ENCODE measurements around the gene CLNK.

The CLNK gene

GRCh38 chr4:10684631-10685030 is at the start of gene CLNK:
Gene CLNK (minus strand): TSS chr4:10684768. CDS start chr4:10667869, 16,899 bp downstream.
- DNase-seq = no peak

- DNase-seq = no peak
These were observed 49.0 kb upstream of the CLNK start for GRCh38 chr4:10733481-10734062.

DNA sequence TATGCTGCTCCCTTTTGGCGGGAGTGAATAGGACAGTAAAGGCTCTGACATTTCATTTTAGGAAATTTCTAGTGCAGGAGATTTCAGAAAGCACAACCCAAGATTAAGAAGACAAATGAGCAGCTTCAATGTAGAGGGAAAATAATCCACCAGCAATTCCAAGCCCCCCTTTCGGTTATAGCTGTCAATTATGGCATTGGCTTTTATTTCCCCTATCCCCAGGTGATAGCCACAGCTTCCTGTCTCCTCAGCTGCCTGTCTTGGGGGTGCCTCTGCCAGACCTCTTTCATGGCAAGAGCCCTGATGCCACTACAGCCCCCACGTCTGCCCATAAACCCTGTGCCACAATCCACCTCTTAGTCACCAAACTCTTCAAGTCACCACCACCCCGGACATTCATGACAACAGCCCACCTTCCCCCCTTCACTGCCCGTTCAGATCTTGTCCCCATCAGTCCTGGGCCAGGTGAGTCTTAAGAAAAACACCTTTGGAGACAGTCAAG is 48.4 kb upstream of the CLNK start:
- no peak for DNase-seq

DNA sequence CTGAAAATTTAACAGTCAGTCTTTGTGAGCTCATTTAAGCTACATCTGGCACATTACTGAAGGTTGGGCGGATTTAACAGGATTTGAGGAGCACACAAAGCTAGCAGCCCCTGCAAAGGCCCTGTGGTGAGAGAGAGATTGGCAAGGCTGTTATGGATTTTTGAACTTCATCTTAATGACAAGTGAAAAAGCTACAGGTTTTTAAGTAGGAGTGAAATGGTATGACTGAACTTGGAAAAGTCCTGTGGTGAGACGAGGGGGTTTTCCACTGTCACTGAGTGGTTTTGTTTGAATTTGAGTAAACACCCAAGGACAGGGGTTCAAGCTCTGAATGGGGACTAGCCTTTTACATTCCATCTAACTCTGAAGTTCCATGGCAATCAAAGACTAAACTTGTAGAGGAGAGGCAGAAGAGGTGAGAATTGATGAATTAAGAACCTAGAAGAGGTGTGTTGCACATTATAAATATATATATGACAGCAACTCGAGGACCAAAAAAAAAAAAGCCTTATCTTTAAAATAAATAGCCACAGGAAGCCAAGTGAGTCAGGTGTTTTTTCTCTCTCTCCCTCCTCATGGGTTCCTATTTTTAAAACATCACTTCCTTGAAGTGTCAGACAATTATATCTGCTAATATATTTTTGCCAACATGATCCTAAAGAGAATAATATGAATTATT is 47.8 kb upstream of the CLNK start:
- DNase-seq = no peak

DNA sequence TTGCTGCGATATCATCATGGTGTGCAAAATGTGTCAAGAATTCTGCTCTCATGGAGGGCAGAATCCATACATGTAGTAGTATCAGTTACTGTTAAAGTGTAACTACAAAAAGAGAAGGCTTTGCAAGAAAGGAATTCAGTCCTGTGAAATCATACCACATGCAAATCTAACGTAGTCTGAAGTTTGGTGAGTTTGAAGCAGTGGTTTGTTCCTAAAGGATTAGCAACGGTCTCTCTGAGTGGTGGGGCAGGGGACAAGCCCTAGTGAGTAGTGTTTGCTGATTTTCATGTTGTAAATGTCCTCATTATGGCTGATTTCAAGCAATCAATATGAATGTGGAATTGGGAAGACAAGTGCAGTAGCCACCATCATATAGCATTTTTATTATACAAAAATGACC is 47.1 kb upstream of the CLNK start:
- DNase-seq = no peak

GRCh38 chr4:10731162-10731561 is 46.6 kb upstream of the CLNK start:
- DNase-seq = no peak

DNA sequence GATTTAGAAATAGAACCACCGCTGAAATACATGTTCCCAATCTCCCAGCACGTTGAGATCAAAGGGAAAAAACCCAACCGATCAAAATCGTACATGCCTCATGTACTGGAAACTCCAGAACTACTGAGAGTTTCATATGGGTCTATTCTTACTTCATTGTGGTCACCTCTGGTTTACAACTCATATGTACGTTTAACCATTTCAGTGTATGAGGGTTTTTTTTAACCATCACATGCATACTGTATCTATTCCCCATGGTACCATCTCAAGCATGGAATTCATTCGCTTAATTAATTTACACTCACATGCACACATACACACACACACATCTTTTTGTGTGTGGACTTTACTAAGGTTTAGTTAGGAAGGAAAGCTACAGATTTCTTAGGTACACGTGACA is 46.0 kb upstream of the CLNK start:
- no peak for DNase-seq

- DNase-seq = no peak
These were observed 45.5 kb upstream of the CLNK start for GRCh38 chr4:10730019-10730418.

- DNase-seq = no peak
These were observed 44.8 kb upstream of the CLNK start for GRCh38 chr4:10729366-10729765.

GRCh38 chr4:10728016-10728415 is 43.4 kb upstream of the CLNK start:
- no peak for DNase-seq

GRCh38 chr4:10727140-10727880 is 42.7 kb upstream of the CLNK start:
- no peak for DNase-seq

DNA sequence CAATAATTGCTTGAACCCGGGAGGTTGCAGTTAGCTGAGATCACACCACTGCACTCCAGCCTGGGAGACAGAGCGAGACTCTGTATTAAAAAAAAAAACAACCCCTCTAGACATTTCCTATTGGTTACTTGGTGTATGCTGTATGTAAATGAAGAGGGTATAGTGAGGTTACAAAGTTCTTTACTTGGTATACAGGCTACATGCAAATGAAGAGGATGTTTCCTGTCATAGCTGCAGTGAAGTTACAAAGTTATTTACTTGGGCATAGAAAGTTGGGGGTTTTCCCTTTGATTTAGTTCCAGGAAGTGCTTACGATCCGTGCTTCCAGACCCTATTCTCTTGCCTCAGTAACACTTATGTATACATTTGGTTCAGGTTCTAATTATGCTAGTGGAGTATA is 38.4 kb upstream of the CLNK start:
- DNase-seq = no peak

DNA sequence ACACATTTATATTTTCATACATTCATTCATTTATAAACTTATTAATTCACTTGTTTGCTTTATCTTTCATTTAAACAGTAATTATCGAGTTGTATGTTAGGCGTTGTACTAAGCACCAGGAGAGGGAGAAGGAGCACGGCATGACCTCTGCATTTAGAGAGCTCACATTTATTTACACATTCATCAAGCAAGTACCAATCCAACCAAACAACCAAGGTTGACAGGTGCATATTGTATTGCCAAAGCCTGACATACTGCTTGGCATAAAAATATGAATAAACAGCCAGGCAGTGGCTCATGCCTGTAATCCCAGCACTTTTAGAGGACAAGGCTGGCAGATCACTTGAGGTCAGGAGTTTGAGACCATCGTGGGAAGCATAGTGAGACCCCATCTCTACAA is 37.0 kb upstream of the CLNK start:
- DNase-seq = no peak

- DNase-seq = no peak
These were observed 31.6 kb upstream of the CLNK start for GRCh38 chr4:10716163-10716562.

GRCh38 chr4:10715696-10716095 is 31.1 kb upstream of the CLNK start:
- DNase-seq = no peak

DNA sequence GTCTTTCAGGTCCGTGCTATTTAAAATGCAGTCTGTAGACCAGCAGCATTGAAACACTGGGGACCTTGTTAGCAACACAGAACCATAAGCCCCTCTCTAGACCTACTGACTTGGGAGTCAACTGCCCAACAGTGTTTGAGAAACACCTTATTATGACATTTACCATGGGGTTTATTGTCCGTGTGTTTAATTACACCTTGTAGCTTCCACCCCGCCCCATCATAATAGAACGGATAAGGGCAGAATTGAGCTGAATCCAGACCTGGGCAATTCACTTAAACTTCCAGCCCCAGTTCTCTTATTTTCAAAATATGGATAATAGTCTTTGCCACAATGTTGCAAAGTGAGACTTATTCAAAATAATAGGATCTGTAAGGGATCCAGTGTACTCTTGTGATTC is 30.6 kb upstream of the CLNK start:
- no peak for DNase-seq

DNA sequence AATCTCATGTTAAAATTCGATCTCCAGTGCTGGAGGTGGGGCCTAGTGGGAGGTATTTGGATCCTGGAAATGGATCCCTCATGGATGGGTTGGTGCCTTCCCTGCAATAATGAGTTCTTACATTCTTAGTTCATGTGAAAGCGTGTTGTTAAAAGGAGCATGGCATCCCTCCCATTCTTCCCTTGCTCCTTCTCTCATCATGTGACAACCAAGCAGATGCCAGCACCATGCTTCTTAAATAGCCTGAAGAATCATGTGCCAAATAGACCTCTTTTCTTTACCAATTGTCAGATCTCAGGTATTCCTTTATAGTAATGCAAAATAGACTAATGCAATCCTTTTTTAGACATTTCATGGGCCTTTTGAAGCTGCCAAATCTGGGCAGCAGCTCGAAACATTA is 29.0 kb upstream of the CLNK start:
- DNase-seq = no peak

DNA sequence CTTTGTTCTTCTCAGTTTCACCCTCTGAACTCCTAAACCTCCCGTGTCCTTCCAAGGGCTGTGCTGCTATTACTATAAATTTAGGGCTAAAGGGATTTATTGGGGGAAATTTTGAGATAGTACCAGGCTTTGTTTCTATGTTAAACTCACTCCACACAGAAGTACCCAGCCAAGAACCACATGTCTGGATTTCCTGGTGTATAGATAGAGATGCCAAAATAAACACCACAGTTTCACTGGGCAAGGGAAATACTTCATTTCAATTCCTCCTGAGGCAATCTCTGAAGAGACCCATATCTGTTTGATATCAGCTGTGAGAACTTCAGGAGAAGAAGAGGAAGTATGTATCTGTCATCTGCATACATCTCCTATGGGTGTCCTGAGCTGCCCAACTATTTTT is 21.7 kb upstream of the CLNK start:
- no peak for DNase-seq

DNA sequence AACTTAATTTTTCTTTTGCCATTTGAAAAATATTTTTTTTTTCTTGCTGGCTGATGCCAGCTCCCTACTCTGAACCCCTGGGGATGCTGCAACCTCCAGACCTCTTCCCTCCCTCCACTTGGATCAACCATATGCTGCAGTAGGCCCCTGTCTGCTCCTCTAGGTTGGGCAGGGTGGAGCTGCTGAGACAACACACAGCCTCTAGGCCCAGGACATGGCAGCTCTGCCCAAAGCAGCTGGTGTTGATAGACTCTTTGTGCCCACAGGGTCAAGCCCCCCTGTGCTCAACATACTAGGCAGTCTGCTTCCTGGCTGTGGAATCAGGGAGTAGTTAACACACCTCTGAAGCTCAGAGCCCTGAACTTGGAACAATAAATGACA is 19.9 kb upstream of the CLNK start:
- DNase-seq = no peak

DNA sequence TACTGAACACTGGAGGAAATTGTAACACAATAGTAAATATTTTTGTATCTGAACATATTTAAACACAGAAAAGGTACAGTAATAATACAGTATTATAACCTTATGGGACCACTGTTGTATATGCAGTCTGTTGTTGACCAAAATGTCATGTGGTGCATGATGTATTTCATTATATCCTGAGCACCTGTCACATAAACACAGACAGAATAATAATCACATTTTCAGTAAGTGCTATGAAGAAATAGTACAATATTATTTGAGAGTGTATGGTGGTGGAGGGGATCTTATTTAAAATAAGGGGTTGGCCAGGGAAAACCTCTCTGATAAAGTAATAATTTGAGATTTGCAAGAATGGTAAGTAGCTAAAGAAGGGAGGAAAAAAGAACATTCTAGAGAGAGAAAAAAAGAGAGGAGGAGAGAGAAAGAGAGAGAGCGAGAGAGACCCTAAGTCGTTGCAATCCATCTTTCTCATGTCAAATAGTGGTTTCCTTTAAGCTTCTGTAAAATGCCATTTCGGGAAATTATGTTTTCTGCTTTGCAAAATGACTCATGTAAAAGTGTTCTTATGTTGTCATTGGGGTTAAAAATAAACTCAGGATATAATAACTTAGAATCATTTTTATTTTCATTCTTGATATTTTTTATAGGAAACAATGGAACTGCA is 19.3 kb upstream of the CLNK start:
- no peak for DNase-seq

- DNase-seq = no peak
These were observed 18.6 kb upstream of the CLNK start for GRCh38 chr4:10703156-10703555.

- no peak for DNase-seq
These were observed 17.3 kb upstream of the CLNK start for GRCh38 chr4:10701702-10702460.

DNA sequence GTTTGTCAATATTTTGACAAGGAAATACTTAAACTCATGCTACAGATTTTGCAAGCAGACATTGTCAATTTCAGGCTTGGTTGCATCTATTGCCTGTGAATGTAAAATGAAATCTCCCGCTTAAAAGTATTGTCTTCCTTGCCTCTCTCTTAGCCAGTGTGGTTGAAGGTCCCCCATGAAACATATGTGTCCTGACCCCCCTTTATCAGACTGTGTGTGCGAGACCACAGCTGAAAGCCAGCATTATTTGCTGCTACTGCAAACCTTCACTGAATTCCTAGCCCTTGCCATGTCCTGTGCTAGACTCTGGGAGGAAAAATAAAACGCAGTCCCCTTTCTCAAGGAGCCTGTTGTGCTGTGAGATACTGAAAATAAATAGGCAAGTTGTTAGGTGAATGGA is 16.6 kb upstream of the CLNK start:
- DNase-seq = no peak
